GM12878 (cell line): ENCODE data around the gene GDAP1L1. TPM values are rescaled to one million over a fixed set of nuclear protein-coding genes. Genes with fewer than 3 reads are reported as not detected.
A peak's percentile ranks its signal among the peaks of the same experiment; 100 is the strongest.

Experiments used
- DPF2 ChIP-seq: fragments of 450-650 bp; IDR thresholded peaks from 2 replicates; pipeline ENCODE4 v1.6.1; 2017; ENCODE audit warnings: mild to moderate bottlenecking
- FOXK2 ChIP-seq: fragments of 450-650 bp; IDR thresholded peaks from 2 replicates; pipeline ENCODE4 v1.6.1; 2017; ENCODE audit warnings: mild to moderate bottlenecking, moderate library complexity
- GATAD2B ChIP-seq: fragments of 450-650 bp; conservative IDR thresholded peaks from 2 replicates; pipeline ENCODE4 v1.6.1; 2017; ENCODE audit warnings: low read depth, mild to moderate bottlenecking, moderate library complexity
- IKZF1 ChIP-seq: fragments of 450-650 bp; conservative IDR thresholded peaks from 2 replicates; pipeline ENCODE4 v1.6.1; 2017; ENCODE audit warnings: antibody characterized with exemption, mild to moderate bottlenecking
- KLF5 ChIP-seq: fragments of 450-650 bp; IDR thresholded peaks from 2 replicates; pipeline ENCODE4 v1.6.1; 2014; ENCODE audit warnings: mild to moderate bottlenecking; ENCODE audit not compliant: partially characterized antibody
- MTA2 ChIP-seq: fragments of 450-650 bp; IDR thresholded peaks from 2 replicates; pipeline ENCODE4 v1.6.1; 2016; ENCODE audit warnings: low read depth, mild to moderate bottlenecking, moderate library complexity
- NFYB ChIP-seq: IDR thresholded peaks from 2 replicates; pipeline ENCODE4 v1.6.1; 2011; ENCODE audit warnings: low read depth, mild to moderate bottlenecking, low read length, improper control_type of control experiment, moderate library complexity; ENCODE audit not compliant: insufficient read depth
- POLR2A ChIP-seq: IDR thresholded peaks from 2 replicates; pipeline ENCODE4 v1.6.1; 2011; ENCODE audit warnings: low read depth, mild to moderate bottlenecking, low read length
- SMAD5 ChIP-seq: IDR thresholded peaks from 2 replicates; pipeline ENCODE4 v1.6.1; 2016; ENCODE audit warnings: antibody characterized with exemption, low read depth
- SREBF1 ChIP-seq: IDR thresholded peaks from 2 replicates; pipeline ENCODE4 v1.6.1; 2012; ENCODE audit warnings: mild to moderate bottlenecking, low read length
- SRF ChIP-seq, 2 experiments: IDR thresholded peaks; 2 replicates each; pipeline ENCODE4 v1.6.1; 2011; ENCODE audit warnings: low read depth in 2 of 2, low read length in 2 of 2, mild to moderate bottlenecking in 1 of 2, moderate library complexity in 1 of 2
- TAF1 ChIP-seq: IDR thresholded peaks from 2 replicates; pipeline ENCODE4 v1.6.1; 2011; ENCODE audit warnings: mild to moderate bottlenecking, low read depth, low read length, borderline replicate concordance
- TBL1XR1 ChIP-seq: IDR thresholded peaks from 2 replicates; pipeline ENCODE4 v1.6.1; 2012; ENCODE audit warnings: low read depth, low read length, improper control_type of control experiment
- TCF3 ChIP-seq: IDR thresholded peaks from 2 replicates; pipeline ENCODE4 v1.6.1; 2012; ENCODE audit warnings: low read depth, mild to moderate bottlenecking, low read length, borderline replicate concordance; ENCODE audit not compliant: insufficient read depth
- polyA plus RNA-seq, 11 experiments: library from polyadenylated mRNA; depleted of rRNA in 4 of 11; unstranded in 6 of 11; stranded (reverse) in 5 of 11; fragments of >200 nt; fragmentation: Nextera tagmentation in 4 of 11; fragmentation: Illumina TruSeq in 1 of 11; extraction: Ambion mirVana in 4 of 11; extraction: Trizol in 1 of 11; gene quantifications; 1 replicate in 1 of 11; 2 replicates in 10 of 11; pipeline versions ENCODE4 v1.2.1 to v1.2.3, GENCODE V29; 2011 to 2016; ENCODE audit warnings: inconsistent platforms in 2 of 11, missing spikeins in 2 of 11, low read depth in 1 of 11
- total RNA-seq, 4 experiments: library from RNA; depleted of rRNA in 3 of 4; stranded (reverse); fragments of >200 nt in 3 of 4; fragmentation: Illumina TruSeq in 1 of 4; extraction: Trizol in 1 of 4; gene quantifications; 2 replicates each; pipeline versions ENCODE4 v1.2.1 to v1.2.3, GENCODE V29; 2013 to 2021
- TF ChIP-seq, protein P1 (sequence below): IDR thresholded peaks from 2 replicates; pipeline ENCODE4 v1.6.1; 2011; ENCODE audit warnings: borderline replicate concordance, low read depth, mild to moderate bottlenecking, moderate library complexity, mixed read lengths, low read length; ENCODE audit not compliant: insufficient read depth; ENCODE audit errors: extremely low read length
- TF ChIP-seq, protein P2 (sequence below): IDR thresholded peaks from 2 replicates; pipeline ENCODE4 v1.6.1; 2012; ENCODE audit warnings: improper control_type of control experiment, low read depth, low read length; ENCODE audit not compliant: insufficient replicate concordance
- TF ChIP-seq, protein P3 (sequence below): fragments of 450-650 bp; formaldehyde crosslinking; IDR thresholded peaks from 2 replicates; pipeline ENCODE4 v1.5.0; 2022; ENCODE audit warnings: mild to moderate bottlenecking, missing genetic modification characterization
- TF ChIP-seq, protein P4 (sequence below): fragments of 450-650 bp; IDR thresholded peaks from 2 replicates; pipeline ENCODE4 v1.6.1; 2016; ENCODE audit warnings: mild to moderate bottlenecking

The GDAP1L1 gene
- total and polyA plus RNA-seq, 10 of the 15 experiments (the other 5 are each of a cell fraction or from before 2014, with no cell fraction given) = 0.08 to 0.38 TPM; not detected in 8

DNA sequence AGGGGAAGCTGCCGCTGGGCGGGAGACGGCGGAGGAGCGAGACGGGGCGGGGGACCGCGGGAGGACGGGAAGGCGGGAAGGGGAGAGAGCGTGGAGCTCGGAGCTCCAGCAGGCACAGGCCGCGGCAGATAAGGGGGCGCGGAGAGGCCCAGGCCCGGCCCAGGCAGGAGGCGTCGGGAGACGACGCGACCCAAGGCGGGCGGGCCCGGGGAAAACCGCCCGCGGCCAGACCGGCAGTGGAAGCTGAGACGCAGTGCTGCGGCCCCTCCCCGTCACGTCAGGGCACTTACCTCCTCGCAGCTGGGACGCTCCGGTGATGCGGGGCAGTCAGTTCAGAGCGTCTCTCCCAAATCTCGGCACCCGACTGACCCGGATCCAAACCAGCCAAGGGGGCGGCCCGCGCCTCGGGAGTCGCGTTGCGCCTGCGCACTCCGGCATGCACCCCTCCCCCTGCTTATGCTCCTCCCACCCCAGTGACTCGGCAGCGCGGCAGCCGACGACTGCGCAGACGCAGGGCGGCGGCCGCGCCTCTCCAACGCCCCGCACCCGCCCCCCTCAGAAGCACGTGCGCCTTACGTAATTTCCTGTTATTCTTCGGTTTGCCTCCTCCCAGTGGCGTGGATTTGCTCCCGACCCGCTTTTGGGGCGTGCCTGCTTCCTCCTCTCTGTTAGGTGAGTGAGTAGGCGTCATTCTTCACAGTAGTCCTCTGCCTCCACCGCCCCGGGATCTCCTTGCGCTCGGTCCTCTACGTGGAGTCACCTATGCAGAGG, 36.5 kb upstream of the GDAP1L1 start, which contains the start of gene OSER1 (continued):
- TF ChIP-seq TCF3 = no peak
- peak; percentile 75 for TF ChIP-seq TAF1
- peak; percentile 81 for TF ChIP-seq TBL1XR1
- peak; percentile 34; the same call in 1 of the 2 replicates for TF ChIP-seq SMAD5
- peak; percentile 86 for TF ChIP-seq IKZF1
- TF ChIP-seq, protein P1, sequence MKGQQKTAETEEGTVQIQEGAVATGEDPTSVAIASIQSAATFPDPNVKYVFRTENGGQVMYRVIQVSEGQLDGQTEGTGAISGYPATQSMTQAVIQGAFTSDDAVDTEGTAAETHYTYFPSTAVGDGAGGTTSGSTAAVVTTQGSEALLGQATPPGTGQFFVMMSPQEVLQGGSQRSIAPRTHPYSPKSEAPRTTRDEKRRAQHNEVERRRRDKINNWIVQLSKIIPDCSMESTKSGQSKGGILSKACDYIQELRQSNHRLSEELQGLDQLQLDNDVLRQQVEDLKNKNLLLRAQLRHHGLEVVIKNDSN = peak; percentile 83
- TF ChIP-seq NFYB = 0 out of 2 replicates have a peak, but pooled peaks have one; percentile 21
- TF ChIP-seq MTA2 = 0 out of 2 replicates have a peak, but pooled peaks have one; percentile 30
- peak; percentile 89 for TF ChIP-seq FOXK2
- TF ChIP-seq POLR2A = peak; percentile 80
- peak; percentile 56 for TF ChIP-seq DPF2
- 0 out of 4 replicates have a peak, but pooled peaks of 1 of the 2 experiments have one; percentile 14 for TF ChIP-seq SRF (IDR thresholded peaks at IDR 0.05; ENCODE audit: low read depth in 2 of 2, low read length in 2 of 2)
- no peak for TF ChIP-seq SREBF1
- 0 out of 2 replicates have a peak, but pooled peaks have one; percentile 13 for TF ChIP-seq GATAD2B
- TF ChIP-seq KLF5 = peak; percentile 22
- TF ChIP-seq, protein P2, sequence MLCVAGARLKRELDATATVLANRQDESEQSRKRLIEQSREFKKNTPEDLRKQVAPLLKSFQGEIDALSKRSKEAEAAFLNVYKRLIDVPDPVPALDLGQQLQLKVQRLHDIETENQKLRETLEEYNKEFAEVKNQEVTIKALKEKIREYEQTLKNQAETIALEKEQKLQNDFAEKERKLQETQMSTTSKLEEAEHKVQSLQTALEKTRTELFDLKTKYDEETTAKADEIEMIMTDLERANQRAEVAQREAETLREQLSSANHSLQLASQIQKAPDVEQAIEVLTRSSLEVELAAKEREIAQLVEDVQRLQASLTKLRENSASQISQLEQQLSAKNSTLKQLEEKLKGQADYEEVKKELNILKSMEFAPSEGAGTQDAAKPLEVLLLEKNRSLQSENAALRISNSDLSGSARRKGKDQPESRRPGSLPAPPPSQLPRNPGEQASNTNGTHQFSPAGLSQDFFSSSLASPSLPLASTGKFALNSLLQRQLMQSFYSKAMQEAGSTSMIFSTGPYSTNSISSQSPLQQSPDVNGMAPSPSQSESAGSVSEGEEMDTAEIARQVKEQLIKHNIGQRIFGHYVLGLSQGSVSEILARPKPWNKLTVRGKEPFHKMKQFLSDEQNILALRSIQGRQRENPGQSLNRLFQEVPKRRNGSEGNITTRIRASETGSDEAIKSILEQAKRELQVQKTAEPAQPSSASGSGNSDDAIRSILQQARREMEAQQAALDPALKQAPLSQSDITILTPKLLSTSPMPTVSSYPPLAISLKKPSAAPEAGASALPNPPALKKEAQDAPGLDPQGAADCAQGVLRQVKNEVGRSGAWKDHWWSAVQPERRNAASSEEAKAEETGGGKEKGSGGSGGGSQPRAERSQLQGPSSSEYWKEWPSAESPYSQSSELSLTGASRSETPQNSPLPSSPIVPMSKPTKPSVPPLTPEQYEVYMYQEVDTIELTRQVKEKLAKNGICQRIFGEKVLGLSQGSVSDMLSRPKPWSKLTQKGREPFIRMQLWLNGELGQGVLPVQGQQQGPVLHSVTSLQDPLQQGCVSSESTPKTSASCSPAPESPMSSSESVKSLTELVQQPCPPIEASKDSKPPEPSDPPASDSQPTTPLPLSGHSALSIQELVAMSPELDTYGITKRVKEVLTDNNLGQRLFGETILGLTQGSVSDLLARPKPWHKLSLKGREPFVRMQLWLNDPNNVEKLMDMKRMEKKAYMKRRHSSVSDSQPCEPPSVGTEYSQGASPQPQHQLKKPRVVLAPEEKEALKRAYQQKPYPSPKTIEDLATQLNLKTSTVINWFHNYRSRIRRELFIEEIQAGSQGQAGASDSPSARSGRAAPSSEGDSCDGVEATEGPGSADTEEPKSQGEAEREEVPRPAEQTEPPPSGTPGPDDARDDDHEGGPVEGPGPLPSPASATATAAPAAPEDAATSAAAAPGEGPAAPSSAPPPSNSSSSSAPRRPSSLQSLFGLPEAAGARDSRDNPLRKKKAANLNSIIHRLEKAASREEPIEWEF = no peak
- TF ChIP-seq, protein P3, sequence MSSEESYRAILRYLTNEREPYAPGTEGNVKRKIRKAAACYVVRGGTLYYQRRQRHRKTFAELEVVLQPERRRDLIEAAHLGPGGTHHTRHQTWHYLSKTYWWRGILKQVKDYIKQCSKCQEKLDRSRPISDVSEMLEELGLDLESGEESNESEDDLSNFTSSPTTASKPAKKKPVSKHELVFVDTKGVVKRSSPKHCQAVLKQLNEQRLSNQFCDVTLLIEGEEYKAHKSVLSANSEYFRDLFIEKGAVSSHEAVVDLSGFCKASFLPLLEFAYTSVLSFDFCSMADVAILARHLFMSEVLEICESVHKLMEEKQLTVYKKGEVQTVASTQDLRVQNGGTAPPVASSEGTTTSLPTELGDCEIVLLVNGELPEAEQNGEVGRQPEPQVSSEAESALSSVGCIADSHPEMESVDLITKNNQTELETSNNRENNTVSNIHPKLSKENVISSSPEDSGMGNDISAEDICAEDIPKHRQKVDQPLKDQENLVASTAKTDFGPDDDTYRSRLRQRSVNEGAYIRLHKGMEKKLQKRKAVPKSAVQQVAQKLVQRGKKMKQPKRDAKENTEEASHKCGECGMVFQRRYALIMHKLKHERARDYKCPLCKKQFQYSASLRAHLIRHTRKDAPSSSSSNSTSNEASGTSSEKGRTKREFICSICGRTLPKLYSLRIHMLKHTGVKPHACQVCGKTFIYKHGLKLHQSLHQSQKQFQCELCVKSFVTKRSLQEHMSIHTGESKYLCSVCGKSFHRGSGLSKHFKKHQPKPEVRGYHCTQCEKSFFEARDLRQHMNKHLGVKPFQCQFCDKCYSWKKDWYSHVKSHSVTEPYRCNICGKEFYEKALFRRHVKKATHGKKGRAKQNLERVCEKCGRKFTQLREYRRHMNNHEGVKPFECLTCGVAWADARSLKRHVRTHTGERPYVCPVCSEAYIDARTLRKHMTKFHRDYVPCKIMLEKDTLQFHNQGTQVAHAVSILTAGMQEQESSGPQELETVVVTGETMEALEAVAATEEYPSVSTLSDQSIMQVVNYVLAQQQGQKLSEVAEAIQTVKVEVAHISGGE = no peak
- TF ChIP-seq, protein P4, sequence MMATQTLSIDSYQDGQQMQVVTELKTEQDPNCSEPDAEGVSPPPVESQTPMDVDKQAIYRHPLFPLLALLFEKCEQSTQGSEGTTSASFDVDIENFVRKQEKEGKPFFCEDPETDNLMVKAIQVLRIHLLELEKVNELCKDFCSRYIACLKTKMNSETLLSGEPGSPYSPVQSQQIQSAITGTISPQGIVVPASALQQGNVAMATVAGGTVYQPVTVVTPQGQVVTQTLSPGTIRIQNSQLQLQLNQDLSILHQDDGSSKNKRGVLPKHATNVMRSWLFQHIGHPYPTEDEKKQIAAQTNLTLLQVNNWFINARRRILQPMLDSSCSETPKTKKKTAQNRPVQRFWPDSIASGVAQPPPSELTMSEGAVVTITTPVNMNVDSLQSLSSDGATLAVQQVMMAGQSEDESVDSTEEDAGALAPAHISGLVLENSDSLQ = peak; percentile 22; the same call in 1 of the 2 replicates
